ENCODE results near the gene SPTSSA. TPM values are rescaled to one million over a fixed set of nuclear protein-coding genes. Genes with fewer than 3 reads are reported as not detected.
"Not testable (repeated sequence)": the region's sequence is repeated elsewhere in the genome, so short reads cannot be mapped to it uniquely, and the experiment has no call there.

Gene SPTSSA
- total RNA-seq = 2.5 TPM

DNA sequence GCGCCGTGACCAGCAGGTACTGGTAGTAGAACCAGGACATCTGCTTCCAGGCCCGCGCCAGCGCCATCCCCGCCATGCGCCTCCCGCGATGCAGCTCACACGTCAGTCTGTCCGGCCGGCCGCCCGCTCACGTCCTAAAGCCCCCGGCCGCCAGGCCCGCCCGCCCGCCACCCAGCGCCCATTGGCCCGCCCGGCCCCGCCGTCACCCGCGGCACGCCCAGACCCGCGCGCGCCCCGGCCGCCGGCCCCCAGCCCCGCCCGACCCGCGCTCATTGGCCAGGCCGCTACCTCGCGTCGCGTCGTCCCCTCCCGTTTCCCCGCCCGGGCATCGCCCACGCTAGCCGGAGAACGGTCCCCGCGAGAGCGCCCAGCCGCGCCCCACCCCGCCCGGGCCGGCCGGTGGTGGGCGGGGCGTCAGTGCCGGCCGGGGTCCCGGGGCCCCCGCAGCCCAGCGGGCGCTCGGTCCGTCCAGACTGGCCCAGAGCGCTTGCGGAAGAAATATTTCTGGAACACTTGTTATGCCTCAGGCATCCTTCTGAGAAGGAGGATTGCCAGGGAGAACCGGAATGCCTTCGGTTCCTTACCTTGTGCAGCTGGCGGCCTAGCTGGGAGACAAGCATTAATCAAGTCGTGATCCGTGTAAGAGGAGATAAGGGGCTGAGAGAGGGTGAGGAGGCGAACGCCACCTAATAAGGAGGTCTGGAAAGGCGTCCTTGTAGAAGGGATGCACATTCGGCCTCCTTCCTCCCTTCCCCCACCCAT, at the start of gene SPTSSA:
TSS of gene SPTSSA (minus strand) at position 109 of the 762 bp plus-strand sequence. CDS start at position 76, 33 bp downstream.
- peaks cover 32% of the 10 kb centered on the region for H3K4me1 ChIP-seq (ENCODE audit: insufficient read depth, low read length)
- no peaks in the 10 kb centered on the region for H3K9me3 ChIP-seq (ENCODE audit: low read depth, low read length)
- H3K27me3 ChIP-seq (ENCODE audit: insufficient read depth, low read length) = no peaks in the 10 kb centered on the region
- H3K4me3 ChIP-seq (ENCODE audit: low read length) = peak within 1 kb of the TSS; percentile 70

GRCh38 chr14:34507884-34508283, 45.8 kb upstream of the SPTSSA start:
- no peak overlapping the region for H3K4me3 ChIP-seq (ENCODE audit: low read length)
- H3K4me1 ChIP-seq (ENCODE audit: insufficient read depth, low read length) = no peaks in the 10 kb centered on the region
- no peaks in the 10 kb centered on the region for H3K27me3 ChIP-seq (ENCODE audit: insufficient read depth, low read length)
- no peaks in the 10 kb centered on the region for H3K9me3 ChIP-seq (ENCODE audit: low read depth, low read length)

GRCh38 chr14:34507459-34507858, 45.4 kb upstream of the SPTSSA start:
- no peaks in the 10 kb centered on the region for H3K9me3 ChIP-seq (ENCODE audit: low read depth, low read length)
- H3K4me1 ChIP-seq (ENCODE audit: insufficient read depth, low read length) = no peaks in the 10 kb centered on the region
- H3K4me3 ChIP-seq (ENCODE audit: low read length) = no peak overlapping the region
- no peaks in the 10 kb centered on the region for H3K27me3 ChIP-seq (ENCODE audit: insufficient read depth, low read length)

GRCh38 chr14:34505124-34505491, 43.1 kb upstream of the SPTSSA start:
- H3K4me1 ChIP-seq (ENCODE audit: insufficient read depth, low read length); H3K9me3 ChIP-seq (ENCODE audit: low read depth, low read length); H3K4me3 ChIP-seq (ENCODE audit: low read length); H3K27me3 ChIP-seq (ENCODE audit: insufficient read depth, low read length): not testable (repeated sequence)

DNA sequence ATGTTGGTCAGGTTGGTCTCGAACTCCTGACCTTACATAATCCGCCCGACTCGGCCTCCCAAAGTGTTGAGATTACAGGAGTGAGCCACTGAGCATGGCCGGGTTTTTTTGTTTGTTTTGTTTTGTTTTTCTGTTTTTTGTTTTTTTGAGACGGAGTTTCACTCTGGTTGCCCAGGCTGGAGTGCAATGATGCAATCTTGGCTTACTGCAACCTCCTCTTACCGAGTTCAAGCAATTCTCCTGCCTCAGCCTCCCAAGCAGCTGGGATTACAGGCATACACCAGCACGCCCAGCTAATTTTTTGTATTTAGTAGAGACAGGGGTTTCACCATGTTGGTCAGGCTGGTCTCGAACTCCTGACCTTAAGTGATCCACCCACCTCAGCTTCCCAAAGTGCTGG, 42.0 kb upstream of the SPTSSA start:
- H3K4me1 ChIP-seq (ENCODE audit: insufficient read depth, low read length); H3K27me3 ChIP-seq (ENCODE audit: insufficient read depth, low read length); H3K9me3 ChIP-seq (ENCODE audit: low read depth, low read length); H3K4me3 ChIP-seq (ENCODE audit: low read length): not testable (repeated sequence)

DNA sequence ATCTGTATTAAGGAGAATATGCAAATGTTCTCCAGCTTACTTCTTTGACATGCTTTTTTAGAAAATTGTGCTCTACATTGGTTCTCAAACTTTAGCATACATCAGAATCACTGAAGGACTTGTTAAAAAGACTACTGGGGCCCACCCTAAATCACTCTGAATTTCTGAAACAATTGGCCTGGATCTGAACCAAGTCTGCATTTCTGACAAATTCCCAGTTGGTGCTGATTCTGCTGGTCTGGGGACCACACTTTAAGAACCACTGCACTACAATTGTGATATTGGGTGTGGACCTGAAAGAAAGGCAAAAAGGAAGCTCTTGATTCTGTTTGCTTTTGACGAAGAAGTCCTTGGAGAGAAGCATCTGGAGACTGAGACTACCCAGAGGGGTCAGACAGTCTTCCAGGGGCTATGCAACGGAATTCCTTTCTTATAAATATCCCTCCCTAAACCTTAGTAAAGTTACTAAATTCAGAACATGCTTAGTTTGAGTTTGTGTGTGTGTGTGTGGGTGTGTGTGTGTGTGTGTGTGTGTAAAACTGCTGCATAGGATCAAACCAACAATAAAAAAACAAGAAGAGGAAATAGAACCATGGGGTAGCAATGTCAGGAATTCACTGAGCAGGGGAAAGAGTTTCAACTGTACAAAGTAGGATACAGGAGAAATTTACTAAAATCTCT, 40.6 kb upstream of the SPTSSA start:
- no peak overlapping the region for H3K4me3 ChIP-seq (ENCODE audit: low read length)
- no peaks in the 10 kb centered on the region for H3K4me1 ChIP-seq (ENCODE audit: insufficient read depth, low read length)
- H3K9me3 ChIP-seq (ENCODE audit: low read depth, low read length) = no peaks in the 10 kb centered on the region
- H3K27me3 ChIP-seq (ENCODE audit: insufficient read depth, low read length) = no peaks in the 10 kb centered on the region

DNA sequence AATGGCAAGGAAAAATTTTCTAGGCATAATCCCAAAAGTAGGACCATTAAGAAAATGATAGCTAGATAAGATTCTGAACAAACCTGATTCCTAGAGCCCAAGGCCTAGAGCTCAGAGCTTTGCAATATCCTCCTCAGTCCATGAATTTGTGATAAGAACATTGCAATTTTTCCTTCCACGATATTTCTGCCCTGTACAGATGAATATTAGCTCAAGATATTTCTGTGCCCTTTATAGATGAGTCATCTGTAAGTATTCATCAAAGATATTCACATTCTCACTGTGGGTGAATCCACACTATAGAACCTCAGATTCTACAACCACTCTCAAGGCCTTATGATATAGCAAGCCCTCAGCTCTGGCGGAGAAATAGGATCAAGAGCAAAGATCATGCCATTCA, 40.0 kb upstream of the SPTSSA start:
- H3K9me3 ChIP-seq (ENCODE audit: low read depth, low read length) = no peaks in the 10 kb centered on the region
- H3K27me3 ChIP-seq (ENCODE audit: insufficient read depth, low read length) = no peaks in the 10 kb centered on the region
- H3K4me1 ChIP-seq (ENCODE audit: insufficient read depth, low read length) = peaks cover 1% of the 10 kb centered on the region
- no peak overlapping the region for H3K4me3 ChIP-seq (ENCODE audit: low read length)

GRCh38 chr14:34501004-34501580, 39.1 kb upstream of the SPTSSA start:
- H3K27me3 ChIP-seq (ENCODE audit: insufficient read depth, low read length) = no peaks in the 10 kb centered on the region
- H3K4me3 ChIP-seq (ENCODE audit: low read length) = no peak overlapping the region
- H3K4me1 ChIP-seq (ENCODE audit: insufficient read depth, low read length) = peaks cover 6% of the 10 kb centered on the region
- no peaks in the 10 kb centered on the region for H3K9me3 ChIP-seq (ENCODE audit: low read depth, low read length)

GRCh38 chr14:34498684-34499412, 36.8 kb upstream of the SPTSSA start:
- Histone ChIP-seq H3K4me3 (ENCODE audit: low read length) (no peak overlapping the region), H3K9me3 (ENCODE audit: low read depth, low read length) (no peaks in the 10 kb centered on the region), H3K27me3 (ENCODE audit: insufficient read depth, low read length) (no peaks in the 10 kb centered on the region), H3K4me1 (ENCODE audit: insufficient read depth, low read length) (peaks cover 6% of the 10 kb centered on the region)

DNA sequence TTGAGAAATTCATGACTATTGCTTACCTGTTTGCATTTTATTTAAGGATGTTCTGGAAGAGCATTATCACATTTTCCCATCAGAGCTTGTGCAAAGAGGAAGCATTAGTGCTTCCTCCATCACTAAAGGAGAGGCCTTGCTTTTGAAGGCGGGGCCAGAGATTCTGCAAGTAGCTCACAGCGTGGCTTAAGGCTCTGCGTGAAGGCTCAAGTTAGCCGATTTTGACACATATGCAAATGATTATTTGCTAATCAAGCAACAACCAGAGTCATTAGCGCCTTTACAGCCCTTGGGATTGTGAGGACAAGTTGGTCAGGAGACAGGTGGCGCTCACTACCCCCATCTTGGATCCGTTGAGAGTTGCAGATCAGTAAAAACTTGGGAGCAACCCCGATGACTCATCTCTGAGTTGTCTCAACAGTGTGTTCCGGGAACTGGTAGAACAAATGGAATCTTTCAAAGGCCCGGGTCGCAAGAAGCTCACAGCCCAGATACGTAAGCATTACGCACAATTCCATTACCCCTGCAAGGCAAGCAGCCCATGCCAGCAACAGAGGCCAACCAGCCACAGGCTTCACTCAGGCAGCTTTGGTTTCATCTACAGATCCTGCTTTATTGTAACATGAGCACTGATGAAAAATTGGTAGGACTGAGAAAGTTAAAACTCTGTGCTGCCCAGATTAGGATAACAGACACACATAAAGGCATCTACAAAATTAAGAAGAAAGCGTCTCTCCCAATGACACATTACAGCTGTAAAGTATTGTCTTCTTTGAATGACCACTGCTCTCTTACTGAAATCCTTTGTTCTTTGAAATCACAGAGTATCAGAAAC, 34.9 kb upstream of the SPTSSA start:
- Histone ChIP-seq H3K9me3 (ENCODE audit: low read depth, low read length) (no peaks in the 10 kb centered on the region), H3K4me1 (ENCODE audit: insufficient read depth, low read length) (peaks cover 6% of the 10 kb centered on the region), H3K27me3 (ENCODE audit: insufficient read depth, low read length) (no peaks in the 10 kb centered on the region), H3K4me3 (ENCODE audit: low read length) (no peak overlapping the region)

DNA sequence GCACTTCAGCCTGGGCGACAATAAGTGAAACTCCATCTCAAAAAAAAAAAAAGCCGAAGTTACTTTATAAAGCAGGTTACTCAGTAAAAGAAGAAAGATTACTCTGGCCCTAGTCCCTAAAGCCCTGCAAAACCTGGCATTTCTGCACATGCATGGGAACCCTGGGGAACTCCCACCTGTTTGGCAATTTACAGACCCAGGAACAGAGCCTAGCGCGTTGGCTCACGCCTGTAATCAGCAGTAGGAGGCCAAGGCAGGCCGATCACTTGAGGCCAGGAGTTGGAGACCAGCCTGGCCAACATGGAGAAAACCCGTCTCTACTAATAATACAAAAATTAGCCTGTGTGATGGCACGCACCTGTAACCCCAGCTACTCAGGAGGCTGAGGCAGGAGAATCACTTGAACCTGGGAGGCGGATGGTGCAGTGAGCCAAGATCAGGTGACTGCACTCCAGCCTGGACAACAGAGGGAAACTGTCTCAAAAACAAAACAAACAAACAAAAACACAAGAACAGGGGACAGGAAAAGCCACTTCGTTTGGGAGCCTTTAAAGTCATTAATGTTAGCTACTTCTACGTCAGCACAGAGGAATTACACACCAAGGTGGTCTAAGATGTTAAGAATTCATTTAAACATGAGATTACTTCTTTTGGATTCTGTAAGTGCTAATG, 34.1 kb upstream of the SPTSSA start:
- H3K4me3 ChIP-seq (ENCODE audit: low read length) = no peak overlapping the region
- no peaks in the 10 kb centered on the region for H3K27me3 ChIP-seq (ENCODE audit: insufficient read depth, low read length)
- H3K9me3 ChIP-seq (ENCODE audit: low read depth, low read length) = no peaks in the 10 kb centered on the region
- peaks cover 6% of the 10 kb centered on the region for H3K4me1 ChIP-seq (ENCODE audit: insufficient read depth, low read length)

DNA sequence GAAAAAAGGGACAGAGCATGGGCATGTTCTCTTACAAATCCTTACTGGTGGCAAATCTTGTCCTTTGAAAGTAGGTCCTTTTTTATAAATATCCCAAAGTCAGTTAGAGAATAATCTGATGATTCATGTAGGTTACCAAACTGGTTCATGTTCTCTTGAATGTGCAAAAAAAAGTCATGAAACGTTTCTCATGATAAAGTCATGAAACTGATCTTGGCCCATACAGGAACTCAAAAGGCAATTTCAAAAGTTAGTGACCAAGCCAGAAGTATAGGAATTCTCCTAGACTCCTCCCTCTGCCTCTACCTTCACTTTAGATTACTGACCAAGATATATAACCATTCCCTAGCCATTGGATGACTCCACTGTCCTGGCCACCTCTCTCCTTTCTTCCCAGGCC, 27.3 kb upstream of the SPTSSA start:
- Histone ChIP-seq H3K27me3 (ENCODE audit: insufficient read depth, low read length) (no peaks in the 10 kb centered on the region), H3K9me3 (ENCODE audit: low read depth, low read length) (no peaks in the 10 kb centered on the region), H3K4me3 (ENCODE audit: low read length) (no peak overlapping the region), H3K4me1 (ENCODE audit: insufficient read depth, low read length) (no peaks in the 10 kb centered on the region)

DNA sequence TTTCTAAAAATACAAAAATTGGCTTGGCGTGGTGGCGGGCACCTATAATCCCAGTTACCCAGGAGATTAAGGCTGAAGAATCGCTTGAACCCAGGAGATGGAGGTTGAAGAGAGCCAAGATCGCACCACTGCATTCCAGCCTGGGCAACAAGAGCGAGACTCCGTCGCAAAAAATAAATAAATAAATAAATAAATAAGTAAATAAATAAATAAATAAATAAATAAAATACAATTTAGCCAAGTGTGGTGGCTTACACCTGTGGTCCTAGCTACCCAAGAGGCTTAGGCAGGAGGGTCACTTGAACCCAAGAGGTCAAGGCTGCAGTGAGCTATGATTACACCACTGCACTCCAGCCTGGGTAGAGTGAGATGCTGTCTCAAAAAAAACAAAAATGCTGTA, 26.5 kb upstream of the SPTSSA start:
- Histone ChIP-seq H3K27me3 (ENCODE audit: insufficient read depth, low read length) (no peaks in the 10 kb centered on the region), H3K4me3 (ENCODE audit: low read length) (no peak overlapping the region), H3K4me1 (ENCODE audit: insufficient read depth, low read length) (no peaks in the 10 kb centered on the region), H3K9me3 (ENCODE audit: low read depth, low read length) (no peaks in the 10 kb centered on the region)

GRCh38 chr14:34484726-34485125, 22.7 kb upstream of the SPTSSA start:
- Histone ChIP-seq H3K4me1 (ENCODE audit: insufficient read depth, low read length) (no peaks in the 10 kb centered on the region), H3K9me3 (ENCODE audit: low read depth, low read length) (no peaks in the 10 kb centered on the region), H3K4me3 (ENCODE audit: low read length) (no peak overlapping the region), H3K27me3 (ENCODE audit: insufficient read depth, low read length) (no peaks in the 10 kb centered on the region)
